OCI-LY1 (cell line): Measurements from ENCODE around the gene CFAP46.

Source experiments
- CTCF ChIP-seq: fragments of 200-600 bp; sonication (generic), shearing (Covaris generic); IDR thresholded peaks from 2 replicates; pipeline ENCODE4 v1.5.1; 2017; ENCODE audit warnings: mild to moderate bottlenecking, antibody characterized with exemption, low read length, moderate library complexity, mixed read lengths
- EZH2 ChIP-seq: fragments of 200-600 bp; sonication (generic), shearing (Covaris generic); IDR thresholded peaks from 2 replicates; pipeline ENCODE4 v1.8.0; 2017; ENCODE audit warnings: borderline replicate concordance, mixed run types, mild to moderate bottlenecking, antibody characterized with exemption, low read length, moderate library complexity, mixed read lengths

GRCh38 chr10:132878730-132879407 lies 63.5 kb downstream of the CFAP46 start:
- TF ChIP-seq CTCF: no peak
- TF ChIP-seq EZH2: no peak
